Epithelial cell of proximal tubule (primary cell): ENCODE results near the gene RTN3. TPM values are rescaled to one million over a fixed set of nuclear protein-coding genes. Genes with fewer than 3 reads are reported as not detected.

Experiments used
- DNase-seq: peaks from one replicate; pipeline ENCODE4 v3.0.0-alpha.2; 2011; ENCODE audit warnings: low read depth
- H3K4me3 ChIP-seq: 2 replicates; pipeline ENCODE4 v1.5.1; 2011; ENCODE audit warnings: low read depth, mild to moderate bottlenecking, low read length
- CTCF ChIP-seq: conservative IDR thresholded peaks from 2 replicates; pipeline ENCODE4 v1.5.1; 2012; ENCODE audit warnings: low read depth, mild to moderate bottlenecking, low read length
- total RNA-seq: library from RNA; depleted of rRNA; stranded (reverse); fragments of >200 nt; gene quantifications from 2 replicates; pipeline ENCODE4 v1.2.3, GENCODE V29; 2015

The RTN3 gene
- total RNA-seq, 1 donor from 2014 or later = 142 TPM

- DNase-seq = no peak
- H3K4me3 ChIP-seq = no peak overlapping the region
- TF ChIP-seq CTCF = no peak
These were observed 32.5 kb downstream of the RTN3 start for GRCh38 chr11:63713766-63714165.

GRCh38 chr11:63716046-63716445 is 34.7 kb downstream of the RTN3 start:
- H3K4me3 ChIP-seq = no peak overlapping the region
- DNase-seq = no peak
- TF ChIP-seq CTCF = no peak

- TF ChIP-seq CTCF = no peak
- DNase-seq = no peak
These were observed 37.7 kb downstream of the RTN3 start for GRCh38 chr11:63719001-63719400.

GRCh38 chr11:63719987-63720386 is 38.7 kb downstream of the RTN3 start:
- no peak for TF ChIP-seq CTCF
- H3K4me3 ChIP-seq = no peak overlapping the region
- DNase-seq = no peak

More at GRCh38 chr11:63719001-63719400, 37.7 kb downstream of the RTN3 start:
- H3K4me3 ChIP-seq = no peak overlapping the region

- no peak for TF ChIP-seq CTCF
- no peak overlapping the region for H3K4me3 ChIP-seq
- no peak for DNase-seq
These were observed 39.3 kb downstream of the RTN3 start for GRCh38 chr11:63720611-63721010.

- no peak overlapping the region for H3K4me3 ChIP-seq
- no peak for DNase-seq
- no peak for TF ChIP-seq CTCF
These were observed 48.0 kb downstream of the RTN3 start for GRCh38 chr11:63729326-63729725.

GRCh38 chr11:63736864-63737263 is 55.6 kb downstream of the RTN3 start:
- no peak for TF ChIP-seq CTCF
- no peak for DNase-seq
- no peak overlapping the region for H3K4me3 ChIP-seq
